NCI-H2196 treated with DMSO at 0.1 percent for 48 hours (cell line): ENCODE data around the gene LRCH3.

Source experiments
- DNase-seq: peaks from one replicate; lab custom pipeline; 2025; ENCODE audit not compliant: unreplicated experiment; lab: John Stamatoyannopoulos, UW

The LRCH3 gene

GRCh38 chr3:197791113-197791891, at the start of gene LRCH3:
TSS of gene LRCH3 (plus strand) at chr3:197791254. CDS start at chr3:197791279, 25 bp downstream.
- peak; percentile 86 for DNase-seq

DNA sequence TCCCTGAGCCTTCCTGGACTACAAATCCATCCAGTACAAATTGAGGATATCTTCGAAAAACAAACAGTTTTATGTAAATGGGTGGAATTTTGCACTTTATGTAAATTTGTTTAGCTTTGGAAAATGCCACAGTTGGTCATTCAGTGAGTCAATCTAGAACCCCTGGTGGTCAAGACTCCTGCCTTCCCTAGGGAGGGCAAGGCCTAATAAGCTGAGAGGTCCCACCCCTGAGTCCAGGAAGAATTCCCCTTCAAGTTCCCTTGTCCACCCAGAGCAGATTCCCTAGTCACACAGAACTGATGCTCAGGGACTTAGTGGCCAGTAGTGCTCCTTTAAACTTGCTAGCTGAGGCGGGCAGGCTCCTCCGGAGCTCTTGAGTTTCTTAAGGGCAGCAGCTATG, 48.3 kb upstream of the LRCH3 start:
- no peak for DNase-seq

DNA sequence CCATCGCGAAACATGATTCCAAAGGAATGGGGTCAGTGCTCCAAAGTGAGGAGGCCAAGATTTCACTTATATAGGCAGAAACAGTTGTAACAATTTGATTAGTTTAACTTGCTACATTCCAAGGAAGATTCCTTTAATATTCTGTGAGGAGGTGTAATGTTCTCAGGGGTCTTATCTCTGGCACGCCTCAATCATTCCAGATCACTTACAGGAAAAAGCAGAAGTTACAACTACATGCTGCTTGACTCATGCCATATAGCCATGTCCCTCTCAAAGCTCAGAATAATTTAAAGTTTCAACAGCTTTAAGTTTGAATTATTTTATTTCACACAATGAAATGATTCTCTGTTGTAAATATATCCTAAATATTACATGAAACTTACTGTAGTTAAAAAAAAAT, 44.8 kb upstream of the LRCH3 start:
- DNase-seq: no peak

DNA sequence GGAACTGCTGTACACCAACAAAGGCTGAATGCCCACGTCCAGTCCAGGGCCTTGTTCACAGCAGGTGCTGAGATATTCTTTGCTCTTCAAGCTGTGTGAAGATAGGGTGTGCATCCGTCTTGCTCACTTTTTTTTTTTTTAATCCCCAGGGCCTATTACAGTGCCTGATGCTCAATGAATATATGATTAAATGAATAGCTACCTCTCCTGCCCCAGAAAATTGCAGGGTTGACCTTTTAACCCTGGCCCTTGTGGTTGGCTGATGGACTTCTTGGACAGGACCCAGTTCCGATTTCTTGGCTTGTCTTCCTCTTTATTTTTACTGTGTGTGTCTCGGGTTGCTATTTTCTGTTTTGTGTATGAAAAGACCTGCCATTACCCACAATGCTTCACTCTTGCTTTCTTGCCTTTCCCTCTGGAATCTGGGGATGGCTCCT, 44.2 kb upstream of the LRCH3 start:
- DNase-seq: no peak

GRCh38 chr3:197748597-197749314, 42.3 kb upstream of the LRCH3 start:
- no peak for DNase-seq

DNA sequence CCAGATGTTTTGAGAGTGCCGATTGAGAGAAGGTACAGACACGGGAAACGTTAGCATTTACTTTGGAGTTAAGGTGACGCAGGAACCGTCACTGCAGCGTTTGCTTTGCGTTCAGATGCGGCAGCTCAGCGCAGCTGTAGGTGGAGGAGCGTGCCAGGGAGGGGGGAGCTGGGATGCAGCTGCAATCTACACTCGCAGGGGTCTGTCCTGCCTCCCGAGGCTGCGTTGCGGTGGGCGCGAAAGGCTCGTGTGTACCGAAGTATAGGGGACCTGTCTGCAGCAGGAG, 41.8 kb upstream of the LRCH3 start:
- peak; percentile 90 for DNase-seq

GRCh38 chr3:197749601-197750395, 41.3 kb upstream of the LRCH3 start, which contains the start of gene FYTTD1:
TSS of gene FYTTD1 (plus strand) at chr3:197749883. CDS start at chr3:197749972, 89 bp downstream.
- DNase-seq: peak; percentile 97

- DNase-seq: peak; percentile 50
These were observed 40.6 kb upstream of the LRCH3 start for GRCh38 chr3:197750396-197750831.

GRCh38 chr3:197750858-197751737, 40.0 kb upstream of the LRCH3 start:
- DNase-seq: no peak

DNA sequence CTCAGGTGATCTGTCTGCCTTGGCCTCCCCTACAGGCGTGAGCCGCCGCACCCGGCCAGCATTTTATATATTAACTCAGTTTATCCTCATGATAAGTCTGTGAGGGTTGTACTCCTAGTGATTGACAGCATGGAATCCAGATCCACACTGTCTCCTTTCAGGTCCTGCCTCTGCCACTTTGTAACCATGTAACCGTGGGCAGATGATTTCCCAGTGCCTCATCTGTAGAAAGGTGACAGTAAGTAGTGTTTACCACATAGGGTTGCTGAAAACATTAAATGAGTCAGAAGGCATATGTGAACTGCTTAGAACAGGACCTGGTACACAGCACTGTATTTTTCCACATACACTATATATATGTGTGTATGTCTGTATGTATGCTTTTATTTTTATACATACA, 38.9 kb upstream of the LRCH3 start:
- DNase-seq: no peak

DNA sequence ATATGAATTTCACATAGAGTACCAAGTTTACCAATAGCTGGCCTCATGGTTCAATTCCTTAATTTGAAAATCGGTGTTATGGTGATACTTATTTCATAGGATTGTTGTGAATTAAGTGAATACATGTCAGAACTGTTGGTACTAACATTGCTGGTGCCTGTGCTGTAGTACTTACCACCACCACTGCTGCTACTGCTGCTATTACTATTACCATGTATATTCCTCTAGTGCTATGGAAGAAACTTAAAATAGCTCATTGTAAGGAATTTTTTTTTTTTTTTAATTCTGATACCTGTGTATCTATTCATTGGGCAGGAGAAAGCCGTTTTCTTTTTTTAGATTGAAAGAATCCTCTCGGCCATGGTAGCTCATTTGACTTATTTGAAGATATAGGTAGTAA, 37.8 kb upstream of the LRCH3 start:
- DNase-seq: no peak

DNA sequence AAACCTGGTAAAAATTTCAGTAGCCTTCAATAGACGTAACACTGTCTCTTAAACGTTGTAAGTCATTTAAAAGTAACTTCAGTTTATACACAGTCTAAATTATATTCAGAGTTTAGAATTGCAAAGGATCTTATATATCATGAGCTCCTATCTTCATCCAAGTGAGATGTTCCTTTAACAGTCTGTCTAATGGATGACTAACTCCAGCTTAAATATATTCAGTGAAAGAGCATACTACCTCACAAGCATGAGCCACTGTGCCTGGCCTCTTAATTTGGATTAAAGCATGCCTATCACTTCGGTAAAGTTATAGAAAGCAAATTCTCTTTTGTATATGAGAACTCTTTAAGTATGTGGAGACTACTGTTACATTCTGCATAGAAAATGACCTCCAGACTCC, 34.4 kb upstream of the LRCH3 start:
- no peak for DNase-seq

- DNase-seq: no peak
These were observed 32.5 kb upstream of the LRCH3 start for GRCh38 chr3:197758512-197758911.

DNA sequence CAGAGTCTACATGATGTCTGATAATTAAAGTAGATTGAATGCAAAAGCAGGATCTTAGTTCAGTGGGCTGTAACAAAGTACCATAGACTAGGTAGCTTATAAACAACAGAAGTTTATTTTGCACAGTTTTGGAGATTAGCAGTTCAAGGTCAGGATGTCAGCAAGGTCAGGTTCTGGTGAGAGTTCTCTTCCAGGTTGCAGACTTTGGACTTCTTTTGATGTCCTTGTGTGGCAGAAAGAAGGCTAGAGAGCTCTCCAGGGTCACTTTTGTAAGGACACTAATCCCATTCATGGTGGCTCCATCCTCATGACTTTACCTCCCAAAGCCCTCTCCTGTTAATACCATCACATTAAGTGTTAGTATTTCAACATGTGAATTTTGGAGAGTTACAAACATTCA, 29.3 kb upstream of the LRCH3 start:
- DNase-seq: no peak

DNA sequence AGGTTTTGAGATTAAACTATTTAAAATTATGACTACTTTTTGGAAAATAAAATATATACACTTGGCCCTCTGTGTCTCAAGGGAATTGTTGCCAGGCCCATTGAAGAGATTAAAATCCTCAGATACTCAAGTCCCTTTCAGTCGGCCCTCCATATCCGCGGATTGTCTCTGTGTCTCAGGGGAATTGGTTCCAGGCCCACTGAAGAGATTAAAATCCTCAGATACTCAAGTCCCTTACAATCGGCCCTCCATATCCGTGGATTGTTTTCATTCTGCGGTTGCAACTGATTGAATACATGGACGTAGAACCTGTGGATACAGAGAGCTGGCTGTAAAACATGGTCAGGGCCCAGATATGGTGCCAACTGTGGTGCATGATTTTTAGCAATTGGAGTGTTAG, 15.7 kb upstream of the LRCH3 start:
- no peak for DNase-seq

- DNase-seq: no peak
These were observed 8.8 kb upstream of the LRCH3 start for GRCh38 chr3:197782230-197782629.

DNA sequence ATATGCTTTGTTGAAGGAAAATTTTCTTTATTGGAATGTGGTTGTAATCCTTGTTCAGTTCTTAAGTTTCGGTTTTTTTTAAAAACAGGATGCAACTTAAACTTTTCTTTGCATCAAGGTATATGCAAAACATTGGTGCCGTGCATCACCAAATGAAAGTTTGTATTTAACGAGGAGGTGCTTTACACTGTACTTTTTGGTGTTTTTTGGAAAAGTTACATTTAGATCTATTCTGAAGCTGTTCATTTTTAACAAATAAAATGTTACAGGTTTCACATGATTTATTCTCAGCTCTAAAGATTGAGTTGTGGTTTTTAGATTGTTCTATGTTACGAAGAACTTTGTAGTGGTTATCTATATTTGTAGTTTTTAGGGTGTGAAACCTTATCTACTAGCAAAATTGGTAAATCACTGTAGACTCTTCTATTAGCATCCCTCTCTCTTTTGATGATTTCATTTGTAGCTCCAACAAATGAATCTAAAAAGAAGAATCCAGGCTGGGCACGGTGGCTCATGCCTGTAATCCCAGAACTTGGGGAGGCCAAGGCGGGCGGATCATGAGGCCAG, 7.0 kb upstream of the LRCH3 start:
- DNase-seq: no peak

GRCh38 chr3:197787412-197787811, 3.6 kb upstream of the LRCH3 start:
- no peak for DNase-seq

DNA sequence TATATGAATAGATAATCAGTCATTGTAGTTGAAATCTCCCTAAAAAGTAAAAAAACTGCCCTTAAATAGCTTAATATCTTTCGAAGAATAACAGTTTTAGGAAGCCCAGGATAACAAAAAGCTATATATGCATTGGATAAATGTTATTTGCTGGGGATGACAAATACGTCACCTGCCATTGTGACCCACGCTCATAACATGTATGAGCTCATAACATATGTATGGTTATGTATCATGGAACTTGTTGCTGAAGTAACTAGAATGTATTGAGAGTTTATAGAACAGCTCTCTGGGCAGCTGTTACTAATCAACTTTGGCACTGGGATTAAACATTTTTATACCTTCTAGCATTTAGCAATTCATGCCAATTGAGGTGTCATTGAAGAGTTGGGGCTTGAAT, 1.7 kb upstream of the LRCH3 start:
- DNase-seq: no peak

GRCh38 chr3:197790033-197790432, 1.0 kb upstream of the LRCH3 start:
- DNase-seq: no peak
